ENCODE measurements around the gene DTX3L. TPM values are rescaled to one million over a fixed set of nuclear protein-coding genes. Genes with fewer than 3 reads are reported as not detected.

DTX3L gene
- total RNA-seq, 1 donor from 2014 or later: 33.7 TPM

DNA sequence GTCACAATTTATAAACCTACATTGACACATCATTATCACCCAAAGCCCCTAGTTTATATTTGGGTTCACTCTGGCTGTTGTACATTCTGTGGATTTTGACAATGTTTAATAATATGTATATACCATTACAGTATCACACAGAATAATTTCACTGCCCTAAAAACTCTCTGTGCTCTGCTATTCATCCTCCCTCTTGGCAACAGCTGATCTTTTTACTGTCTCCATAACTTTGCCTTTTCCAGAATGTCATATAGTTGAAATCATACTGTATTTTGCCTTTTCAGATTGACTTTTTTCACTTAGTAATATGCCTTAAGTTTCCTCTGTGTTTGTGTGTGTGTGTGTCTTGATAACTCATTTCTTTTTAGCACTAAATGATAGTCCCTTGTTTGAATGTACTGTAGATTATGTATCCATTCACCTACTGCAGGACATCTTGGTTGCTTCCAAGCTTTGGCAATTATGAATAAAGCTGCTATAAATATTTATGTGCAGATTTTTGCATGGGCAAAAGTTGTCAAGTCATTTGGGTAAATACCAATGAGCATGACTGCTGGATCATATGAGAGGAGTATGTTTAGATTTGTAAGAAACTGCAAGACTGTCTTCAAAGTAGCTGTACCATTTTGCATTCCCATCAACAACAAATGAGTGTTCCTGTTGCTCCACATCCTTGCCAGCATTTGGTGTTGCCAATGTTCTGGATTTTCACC is 22.8 kb downstream of the DTX3L start:
- Mint-ChIP-seq H3K9me3 (ENCODE audit: unreplicated experiment) (peaks cover 16% of the 10 kb centered on the region), H3K27me3 (ENCODE audit: unreplicated experiment) (peaks cover 38% of the 10 kb centered on the region)
- TF ChIP-seq, protein P1, sequence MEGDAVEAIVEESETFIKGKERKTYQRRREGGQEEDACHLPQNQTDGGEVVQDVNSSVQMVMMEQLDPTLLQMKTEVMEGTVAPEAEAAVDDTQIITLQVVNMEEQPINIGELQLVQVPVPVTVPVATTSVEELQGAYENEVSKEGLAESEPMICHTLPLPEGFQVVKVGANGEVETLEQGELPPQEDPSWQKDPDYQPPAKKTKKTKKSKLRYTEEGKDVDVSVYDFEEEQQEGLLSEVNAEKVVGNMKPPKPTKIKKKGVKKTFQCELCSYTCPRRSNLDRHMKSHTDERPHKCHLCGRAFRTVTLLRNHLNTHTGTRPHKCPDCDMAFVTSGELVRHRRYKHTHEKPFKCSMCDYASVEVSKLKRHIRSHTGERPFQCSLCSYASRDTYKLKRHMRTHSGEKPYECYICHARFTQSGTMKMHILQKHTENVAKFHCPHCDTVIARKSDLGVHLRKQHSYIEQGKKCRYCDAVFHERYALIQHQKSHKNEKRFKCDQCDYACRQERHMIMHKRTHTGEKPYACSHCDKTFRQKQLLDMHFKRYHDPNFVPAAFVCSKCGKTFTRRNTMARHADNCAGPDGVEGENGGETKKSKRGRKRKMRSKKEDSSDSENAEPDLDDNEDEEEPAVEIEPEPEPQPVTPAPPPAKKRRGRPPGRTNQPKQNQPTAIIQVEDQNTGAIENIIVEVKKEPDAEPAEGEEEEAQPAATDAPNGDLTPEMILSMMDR (IDR thresholded peaks at IDR 0.05): no peak

DNA sequence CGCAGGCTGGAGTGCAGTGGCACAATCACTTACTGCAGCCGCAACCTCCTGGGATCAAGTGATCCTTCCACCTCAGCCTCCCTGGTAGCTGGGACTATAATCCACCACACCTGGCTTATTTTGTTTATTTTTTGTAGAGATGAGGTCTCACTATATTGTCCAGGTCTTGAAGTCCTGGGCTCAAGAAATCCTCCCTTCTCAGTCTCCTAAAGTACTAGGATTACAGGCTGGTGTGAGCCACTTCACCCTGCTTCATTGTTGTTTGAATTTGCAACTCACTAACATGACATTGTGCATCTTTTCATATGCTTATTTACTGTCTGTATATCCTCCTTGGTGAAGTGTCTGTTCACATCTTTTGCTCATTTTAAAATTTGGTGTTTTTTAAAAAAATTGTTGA is 23.4 kb downstream of the DTX3L start:
- peaks cover 9% of the 10 kb centered on the region for H3K9me3 Mint-ChIP-seq (ENCODE audit: unreplicated experiment)
- peaks cover 5% of the 10 kb centered on the region for H3K36me3 Mint-ChIP-seq (ENCODE audit: unreplicated experiment)
- no peak overlapping the region for H3K4me3 Mint-ChIP-seq (ENCODE audit: unreplicated experiment)
- H3K27me3 Mint-ChIP-seq (ENCODE audit: unreplicated experiment): peaks cover 42% of the 10 kb centered on the region
- no peaks in the 10 kb centered on the region for H3K4me1 Mint-ChIP-seq (ENCODE audit: unreplicated experiment)
- H3K27ac Mint-ChIP-seq (ENCODE audit: unreplicated experiment): no peak overlapping the region
- no peak for DNase-seq (ENCODE audit: extremely low spot score, unreplicated experiment)
- TF ChIP-seq, protein P1 (IDR thresholded peaks at IDR 0.05): no peak

More for the DNA sequence above, 22.8 kb downstream of the DTX3L start:
- no peak for DNase-seq (ENCODE audit: extremely low spot score, unreplicated experiment)
- no peak overlapping the region for H3K27ac Mint-ChIP-seq (ENCODE audit: unreplicated experiment)
- H3K36me3 Mint-ChIP-seq (ENCODE audit: unreplicated experiment): peaks cover 5% of the 10 kb centered on the region
- H3K4me1 Mint-ChIP-seq (ENCODE audit: unreplicated experiment): no peaks in the 10 kb centered on the region
- H3K4me3 Mint-ChIP-seq (ENCODE audit: unreplicated experiment): no peak overlapping the region

DNA sequence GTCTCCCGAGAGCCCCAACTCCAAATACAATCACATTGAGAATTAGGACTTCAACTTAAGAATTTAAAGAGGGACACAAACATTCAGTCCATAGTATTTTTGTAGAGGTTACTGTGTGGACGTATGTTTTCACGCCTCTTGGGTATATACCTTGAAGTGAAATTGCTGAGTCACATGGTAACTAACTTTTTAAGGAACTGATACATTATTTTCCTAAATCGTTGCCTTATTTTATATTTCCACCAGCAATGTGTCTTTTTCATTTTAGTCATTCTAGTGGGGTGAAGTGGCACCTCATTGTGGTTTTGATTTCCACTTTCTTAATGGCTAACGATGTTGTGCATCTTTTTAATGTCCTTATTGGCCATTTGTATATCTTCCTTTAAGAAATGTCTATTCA is 25.2 kb downstream of the DTX3L start:
- no peak for DNase-seq (ENCODE audit: extremely low spot score, unreplicated experiment)
- Mint-ChIP-seq H3K4me1 (ENCODE audit: unreplicated experiment) (no peaks in the 10 kb centered on the region), H3K9me3 (ENCODE audit: unreplicated experiment) (no peaks in the 10 kb centered on the region), H3K27me3 (ENCODE audit: unreplicated experiment) (peaks cover 52% of the 10 kb centered on the region), H3K36me3 (ENCODE audit: unreplicated experiment) (no peaks in the 10 kb centered on the region), H3K4me3 (ENCODE audit: unreplicated experiment) (no peak overlapping the region), H3K27ac (ENCODE audit: unreplicated experiment) (no peak overlapping the region)
- TF ChIP-seq, protein P1 (IDR thresholded peaks at IDR 0.05): no peak

DNA sequence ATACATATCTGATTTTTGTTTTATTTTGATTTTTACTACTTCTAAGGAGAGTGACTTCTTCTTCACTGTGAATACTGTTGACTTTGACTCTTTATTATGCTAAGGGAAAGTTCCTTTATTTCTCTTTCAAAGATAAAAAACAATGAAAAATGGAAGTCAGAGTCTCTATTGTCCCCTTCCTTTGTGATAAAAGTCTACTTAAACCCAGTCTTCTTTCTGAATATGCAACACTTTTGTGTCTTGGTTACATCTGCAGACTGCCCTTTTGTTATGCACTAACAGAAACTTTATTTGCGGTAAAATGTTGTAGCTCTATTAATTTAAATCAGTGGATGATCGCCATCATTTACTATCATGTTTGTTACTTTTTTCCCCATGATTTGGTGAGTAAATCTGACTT is 26.5 kb downstream of the DTX3L start:
- Mint-ChIP-seq H3K36me3 (ENCODE audit: unreplicated experiment) (no peaks in the 10 kb centered on the region), H3K4me1 (ENCODE audit: unreplicated experiment) (no peaks in the 10 kb centered on the region), H3K27ac (ENCODE audit: unreplicated experiment) (no peak overlapping the region)

DNA sequence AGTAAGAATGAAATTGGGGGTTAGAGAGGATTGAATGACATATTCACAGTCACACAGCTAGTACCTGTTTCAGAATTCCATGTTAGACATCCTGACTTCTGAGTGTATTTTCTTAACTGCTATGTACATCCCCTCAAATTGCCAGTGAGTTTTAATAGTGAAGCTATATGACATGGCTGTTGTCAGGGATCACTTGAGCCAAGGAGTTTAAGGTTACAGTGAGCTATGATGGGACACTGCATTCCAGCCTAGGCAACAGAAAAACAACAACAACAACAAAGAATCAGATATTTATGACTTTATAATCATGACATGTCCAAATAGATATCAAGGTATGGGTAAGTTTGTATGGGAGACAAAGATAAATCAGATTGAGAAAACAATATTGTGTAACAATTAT is 29.9 kb downstream of the DTX3L start:
- Mint-ChIP-seq H3K4me1 (ENCODE audit: unreplicated experiment) (no peaks in the 10 kb centered on the region), H3K27me3 (ENCODE audit: unreplicated experiment) (peaks cover 57% of the 10 kb centered on the region), H3K9me3 (ENCODE audit: unreplicated experiment) (no peaks in the 10 kb centered on the region), H3K36me3 (ENCODE audit: unreplicated experiment) (no peaks in the 10 kb centered on the region), H3K4me3 (ENCODE audit: unreplicated experiment) (no peak overlapping the region), H3K27ac (ENCODE audit: unreplicated experiment) (no peak overlapping the region)
- DNase-seq (ENCODE audit: extremely low spot score, unreplicated experiment): no peak
- TF ChIP-seq, protein P1 (IDR thresholded peaks at IDR 0.05): no peak

More for the DNA sequence above, 26.5 kb downstream of the DTX3L start:
- no peak for DNase-seq (ENCODE audit: extremely low spot score, unreplicated experiment)
- peaks cover 55% of the 10 kb centered on the region for H3K27me3 Mint-ChIP-seq (ENCODE audit: unreplicated experiment)
- no peak overlapping the region for H3K4me3 Mint-ChIP-seq (ENCODE audit: unreplicated experiment)
- no peaks in the 10 kb centered on the region for H3K9me3 Mint-ChIP-seq (ENCODE audit: unreplicated experiment)
- TF ChIP-seq, protein P1 (IDR thresholded peaks at IDR 0.05): no peak

Data from osteocyte (in vitro differentiated cells).